WI38 (cell line): ENCODE measurements around the gene PLAU.
"Not testable (repeated sequence)": the region's sequence is repeated elsewhere in the genome, so short reads cannot be mapped to it uniquely, and the experiment has no call there.

Experiments
- H3K4me3 ChIP-seq: 2 replicates; pipeline ENCODE4 v1.5.1; 2011; ENCODE audit warnings: low read depth, mild to moderate bottlenecking, control low read depth, low read length
- TF ChIP-seq, protein P1 (sequence below): IDR thresholded peaks from 2 replicates; pipeline ENCODE4 v1.5.1; 2012; ENCODE audit warnings: low read depth, mild to moderate bottlenecking, control low read depth, low read length

Gene PLAU

DNA sequence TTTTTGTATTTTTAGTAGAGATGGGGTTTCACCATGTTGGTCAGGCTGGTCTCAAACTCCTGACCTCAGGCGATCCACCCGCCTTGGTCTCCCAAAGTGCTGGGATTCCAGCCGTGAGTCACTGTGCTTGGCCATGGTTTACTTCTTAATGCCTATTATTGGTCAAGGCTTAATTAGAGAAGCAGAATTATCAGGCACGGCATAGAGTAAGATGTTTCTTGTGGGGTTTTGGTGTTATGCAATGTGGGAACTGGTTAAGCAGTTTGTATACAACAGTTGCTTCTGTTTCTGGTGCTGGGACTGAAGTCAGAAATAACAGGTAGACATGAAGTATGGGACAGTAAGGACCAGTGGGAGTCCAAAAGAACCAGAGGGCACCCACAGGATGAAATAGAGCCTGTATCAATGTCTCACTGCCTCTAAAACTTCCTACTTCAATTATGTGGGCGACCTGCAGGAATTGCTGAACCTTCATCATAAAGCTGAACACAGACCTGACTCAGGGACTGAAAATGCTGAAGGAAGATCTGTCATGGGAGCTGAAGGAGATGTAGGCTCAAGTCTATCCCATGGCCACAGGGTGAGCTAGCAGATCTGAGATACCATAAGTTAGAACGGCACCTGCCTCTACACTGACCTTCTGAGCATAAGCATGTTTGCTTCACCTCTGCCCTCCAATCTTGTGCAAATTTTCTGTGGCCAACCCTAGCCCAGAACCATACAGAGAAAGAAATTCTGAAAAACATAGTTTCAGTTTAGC is 48.7 kb downstream of the PLAU start:
- TF ChIP-seq, protein P1, sequence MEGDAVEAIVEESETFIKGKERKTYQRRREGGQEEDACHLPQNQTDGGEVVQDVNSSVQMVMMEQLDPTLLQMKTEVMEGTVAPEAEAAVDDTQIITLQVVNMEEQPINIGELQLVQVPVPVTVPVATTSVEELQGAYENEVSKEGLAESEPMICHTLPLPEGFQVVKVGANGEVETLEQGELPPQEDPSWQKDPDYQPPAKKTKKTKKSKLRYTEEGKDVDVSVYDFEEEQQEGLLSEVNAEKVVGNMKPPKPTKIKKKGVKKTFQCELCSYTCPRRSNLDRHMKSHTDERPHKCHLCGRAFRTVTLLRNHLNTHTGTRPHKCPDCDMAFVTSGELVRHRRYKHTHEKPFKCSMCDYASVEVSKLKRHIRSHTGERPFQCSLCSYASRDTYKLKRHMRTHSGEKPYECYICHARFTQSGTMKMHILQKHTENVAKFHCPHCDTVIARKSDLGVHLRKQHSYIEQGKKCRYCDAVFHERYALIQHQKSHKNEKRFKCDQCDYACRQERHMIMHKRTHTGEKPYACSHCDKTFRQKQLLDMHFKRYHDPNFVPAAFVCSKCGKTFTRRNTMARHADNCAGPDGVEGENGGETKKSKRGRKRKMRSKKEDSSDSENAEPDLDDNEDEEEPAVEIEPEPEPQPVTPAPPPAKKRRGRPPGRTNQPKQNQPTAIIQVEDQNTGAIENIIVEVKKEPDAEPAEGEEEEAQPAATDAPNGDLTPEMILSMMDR: no peak
- no peak overlapping the region for H3K4me3 ChIP-seq

GRCh38 chr10:73962386-73962785 is 51.5 kb downstream of the PLAU start:
- H3K4me3 ChIP-seq: no peak overlapping the region
- TF ChIP-seq, protein P1: no peak

DNA sequence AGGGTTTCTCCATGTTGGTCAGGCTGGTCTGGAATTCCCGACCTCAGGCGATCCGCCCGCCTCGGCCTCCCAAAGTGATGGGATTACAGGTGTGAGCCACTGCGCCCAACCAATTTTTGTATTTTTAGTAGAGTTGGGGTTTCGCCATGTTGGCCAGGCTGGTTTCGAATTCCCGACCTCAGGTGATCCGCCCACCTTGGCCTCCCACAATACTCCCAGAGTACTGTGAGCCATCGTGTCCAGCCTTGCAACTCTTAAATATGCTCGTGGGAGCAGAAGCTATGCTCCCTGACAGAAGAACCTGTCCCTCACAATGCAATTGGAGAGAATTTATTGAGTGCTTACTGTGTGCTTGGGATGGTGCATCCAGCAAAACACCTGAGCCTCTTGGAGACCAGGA is 52.6 kb downstream of the PLAU start:
- H3K4me3 ChIP-seq: not testable (repeated sequence)

GRCh38 chr10:73964743-73965142 is 53.8 kb downstream of the PLAU start:
- no peak overlapping the region for H3K4me3 ChIP-seq
- TF ChIP-seq, protein P1: no peak

DNA sequence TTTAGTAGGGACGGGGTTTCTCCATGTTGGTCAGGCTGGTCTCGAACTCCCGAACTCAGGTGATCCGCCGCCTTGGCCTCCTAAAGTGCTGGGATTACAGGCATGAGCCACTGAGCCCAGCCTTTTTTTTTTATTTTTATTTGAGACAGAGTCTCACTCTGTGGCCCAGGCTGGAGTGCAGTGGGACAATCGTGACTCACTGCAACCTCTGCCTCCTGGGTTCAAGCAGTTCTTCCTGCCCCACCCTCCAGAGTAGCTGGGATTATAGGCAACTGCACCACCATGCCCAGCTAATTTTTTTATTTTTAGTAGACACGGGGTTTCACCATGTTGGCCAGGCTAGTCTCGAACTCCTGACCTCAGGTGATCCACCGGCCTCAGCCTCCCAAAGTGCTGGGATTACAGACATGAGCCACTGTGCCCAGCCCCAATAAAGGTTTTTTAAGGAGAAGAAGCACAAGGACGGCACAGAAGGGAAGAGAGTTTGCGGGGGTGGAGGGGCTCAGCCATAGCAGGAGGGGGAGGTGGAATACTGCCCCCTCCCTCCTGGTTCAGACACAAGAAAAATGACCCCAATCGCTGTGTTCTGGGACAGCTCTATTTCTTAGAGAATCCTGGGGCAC is 54.4 kb downstream of the PLAU start:
- H3K4me3 ChIP-seq: peak overlapping the region; percentile 11; the same call in 1 of the 2 replicates

DNA sequence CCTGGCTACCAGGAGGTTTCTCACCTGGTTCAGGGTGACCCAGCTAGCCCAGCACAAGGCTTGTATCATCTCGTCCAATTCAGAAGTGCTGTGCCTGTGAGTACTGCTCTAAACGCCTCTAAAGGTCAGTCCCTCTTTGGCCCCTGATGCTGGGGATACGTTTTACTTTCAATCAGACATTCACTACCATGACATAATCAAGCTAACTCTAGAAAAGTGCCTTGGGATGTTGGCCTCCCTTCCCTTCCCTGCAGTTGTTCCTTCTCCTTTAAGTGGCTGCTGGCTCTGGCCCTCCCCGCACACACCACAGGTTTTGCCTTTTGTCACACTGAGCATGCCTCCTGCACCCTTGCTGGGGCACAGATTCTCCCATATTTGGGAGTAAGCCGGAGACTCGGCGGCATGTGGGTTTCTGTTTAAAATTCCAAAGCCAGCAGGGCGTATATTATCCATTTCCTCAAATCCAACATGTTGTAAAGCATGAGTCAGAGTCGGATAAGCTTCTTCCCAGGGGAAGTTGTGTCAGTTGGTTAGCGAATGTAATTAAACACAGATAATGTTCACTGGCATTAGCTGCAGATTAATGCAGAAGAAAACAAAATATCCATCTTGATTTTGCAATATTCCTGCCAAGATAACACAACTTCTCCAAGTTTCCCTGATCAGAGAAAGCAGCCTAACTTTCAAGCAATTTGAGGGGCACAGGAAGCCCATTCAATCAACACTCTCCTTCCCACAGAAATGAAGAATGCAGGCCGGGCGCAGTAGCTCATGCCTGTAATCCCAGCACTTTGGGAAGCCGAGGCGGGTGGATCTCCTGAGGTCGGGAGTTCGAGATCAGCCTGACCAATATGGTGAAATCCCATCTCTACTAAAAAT is 55.2 kb downstream of the PLAU start:
- TF ChIP-seq, protein P1: no peak
- H3K4me3 ChIP-seq: peak overlapping the region; percentile 11; the same call in 1 of the 2 replicates

GRCh38 chr10:73967022-73967429 is 56.1 kb downstream of the PLAU start:
- TF ChIP-seq, protein P1: no peak
- no peak overlapping the region for H3K4me3 ChIP-seq
